GM12878 (cell line): ENCODE data around the gene MAP1LC3A. TPM values are rescaled to one million over a fixed set of nuclear protein-coding genes. Genes with fewer than 3 reads are reported as not detected.
A peak's percentile ranks its signal among the peaks of the same experiment; 100 is the strongest.

ENCODE experiments used
- ATAC-seq: fragments of 200-7000 bp; cut with Tn5 transposase; 3 replicates; pipeline ENCODE4 v1.9.1; 2020; ENCODE audit warnings: mild to moderate bottlenecking, moderate library complexity
- BruUV-seq: library from RNA; stranded (reverse); fragments of 400-500 nt; replicated peaks from 2 replicates; lab custom pipeline; 2021; lab: Mats Ljungman, UMichigan
- CTCF ChIA-PET: fragments of 300-600 bp; sonication (Branson Sonifier 250); formaldehyde crosslinking; extraction: SDS; loops from one replicate; lab custom pipeline; 2021; ENCODE audit warnings: inconsistent platforms; lab: Yijun Ruan, JAX
- POLR2A ChIA-PET: fragments of 350-600 bp; formaldehyde crosslinking; extraction: SDS; loops from one replicate; lab custom pipeline; 2021; ENCODE audit warnings: inconsistent platforms; lab: Charles Lee
- RAD21 ChIA-PET: fragments of 300-600 bp; sonication (Branson Sonifier 250); formaldehyde crosslinking; loops from one replicate; lab custom pipeline; 2023; ENCODE audit warnings: antibody characterized with exemption; ENCODE audit not compliant: unreplicated experiment; lab: Charles Lee
- SMC1A ChIA-PET: fragments of 300-600 bp; sonication (Branson Sonifier 250); formaldehyde crosslinking; loops from one replicate; lab custom pipeline; 2023; ENCODE audit not compliant: unreplicated experiment, uncharacterized antibody; lab: Charles Lee
- DNase-seq: peaks from one replicate; pipeline ENCODE4 v3.0.0-alpha.2; 2011; ENCODE audit warnings: low read depth, low spot score
- FAIRE-seq: peaks from 3 replicates; lab custom pipeline; 2011; peaks lifted over from hg19 to GRCh38; lab: Jason Lieb, UNC
- H2AFZ ChIP-seq: 2 replicates; pipeline ENCODE4 v1.6.0; 2011; ENCODE audit warnings: low read depth, low read length, control low read depth; ENCODE audit not compliant: control insufficient read depth
- H3K27ac ChIP-seq: 2 replicates; pipeline ENCODE4 v1.5.1; 2011; ENCODE audit warnings: control low read depth; ENCODE audit not compliant: control insufficient read depth, insufficient read depth
- H3K27me3 ChIP-seq, 2 experiments: replicated peaks in 1 of 2; 2 replicates each; pipeline versions ENCODE4 v1.6.0 to v1.6.1; 2011; ENCODE audit warnings: low read length in 1 of 2; ENCODE audit not compliant: control insufficient read depth in 2 of 2, insufficient read depth in 2 of 2
- H3K36me3 ChIP-seq, 2 experiments: 2 replicates each; pipeline ENCODE4 v1.5.1; 2011; ENCODE audit warnings: low read length in 1 of 2; ENCODE audit not compliant: control insufficient read depth in 2 of 2, insufficient read depth in 2 of 2
- H3K4me1 ChIP-seq: 2 replicates; pipeline ENCODE4 v1.6.1; 2011; ENCODE audit warnings: mild to moderate bottlenecking, low read length, moderate library complexity, mixed read lengths; ENCODE audit not compliant: control insufficient read depth, insufficient read depth
- H3K4me2 ChIP-seq: 2 replicates; pipeline ENCODE4 v1.6.0; 2011; ENCODE audit warnings: control low read depth; ENCODE audit not compliant: control insufficient read depth, insufficient read depth
- H3K4me3 ChIP-seq: fragments of 200-600 bp; sonication (generic); 2 replicates; pipeline ENCODE4 v1.5.1; 2016
- H3K79me2 ChIP-seq: 2 replicates; pipeline ENCODE4 v1.6.0; 2011; ENCODE audit warnings: low read length; ENCODE audit not compliant: control insufficient read depth, insufficient read depth
- H3K9ac ChIP-seq: 2 replicates; pipeline ENCODE4 v1.8.0; 2011; ENCODE audit warnings: low read length, control low read depth, mixed read lengths; ENCODE audit not compliant: control insufficient read depth, insufficient read depth
- H3K9me3 ChIP-seq: replicated peaks from 3 replicates; pipeline ENCODE4 v1.5.1; 2011; ENCODE audit warnings: mild to moderate bottlenecking, low read length; ENCODE audit not compliant: control insufficient read depth, insufficient read depth
- H4K20me1 ChIP-seq: 2 replicates; pipeline ENCODE4 v1.6.0; 2011; ENCODE audit not compliant: control insufficient read depth, insufficient read depth
- ASH2L ChIP-seq: fragments of 300-600, 200-600 bp; sonication (generic); IDR thresholded peaks from 2 replicates; pipeline ENCODE4 v1.6.1; 2017; ENCODE audit warnings: low read depth, mild to moderate bottlenecking, borderline replicate concordance
- CEBPB ChIP-seq, 2 experiments: fragments of 150-350 bp in 1 of 2; IDR thresholded peaks; 2 replicates each; pipeline ENCODE4 v1.6.1; 2012 to 2014; ENCODE audit warnings: low read depth in 2 of 2, low read length in 2 of 2, borderline replicate concordance in 1 of 2, inconsistent platforms in 1 of 2
- DPF2 ChIP-seq: fragments of 450-650 bp; IDR thresholded peaks from 2 replicates; pipeline ENCODE4 v1.6.1; 2017; ENCODE audit warnings: mild to moderate bottlenecking
- ESRRA ChIP-seq: IDR thresholded peaks from 2 replicates; pipeline ENCODE4 v1.6.1; 2012; ENCODE audit warnings: mild to moderate bottlenecking, low read length, improper control_type of control experiment
- FOS ChIP-seq: IDR thresholded peaks from 3 replicates; pipeline ENCODE4 v1.6.1; 2011; ENCODE audit warnings: borderline replicate concordance; ENCODE audit not compliant: insufficient read length; ENCODE audit errors: extremely low read depth
- SMAD5 ChIP-seq: IDR thresholded peaks from 2 replicates; pipeline ENCODE4 v1.6.1; 2016; ENCODE audit warnings: antibody characterized with exemption, low read depth
- WRNIP1 ChIP-seq: IDR thresholded peaks from 2 replicates; pipeline ENCODE4 v1.6.1; 2011; ENCODE audit warnings: low read depth, low read length, improper control_type of control experiment, borderline replicate concordance
- WGBS: methylation state at CpG from one replicate; pipeline ENCODE4 v1.1.6; 2016; ENCODE audit warnings: low lambda C conversion rate; ENCODE audit not compliant: insufficient replicate concordance, insufficient coverage; ENCODE audit errors: missing lambda C conversion rate; 5-methylcytosine and 5-hydroxymethylcytosine counted together
- in situ Hi-C: fragments of 300-500 bp; cut with MboI; formaldehyde crosslinking; loops from 9 replicates; pipeline ENCODE4 v1.14.3; 2018; ENCODE audit warnings: mixed read lengths
- intact Hi-C: fragments of 100-400 bp; cut with micrococcal nuclease; formaldehyde crosslinking; loops from one replicate; pipeline ENCODE4 v1.14.2; 2022; ENCODE audit not compliant: unreplicated experiment
- polyA plus RNA-seq, 11 experiments: library from polyadenylated mRNA; depleted of rRNA in 4 of 11; unstranded in 6 of 11; stranded (reverse) in 5 of 11; fragments of >200 nt; fragmentation: Nextera tagmentation in 4 of 11; fragmentation: Illumina TruSeq in 1 of 11; extraction: Ambion mirVana in 4 of 11; extraction: Trizol in 1 of 11; gene quantifications; 1 replicate in 1 of 11; 2 replicates in 10 of 11; pipeline versions ENCODE4 v1.2.1 to v1.2.3, GENCODE V29; 2011 to 2016; ENCODE audit warnings: inconsistent platforms in 2 of 11, missing spikeins in 2 of 11, low read depth in 1 of 11
- total RNA-seq, 4 experiments: library from RNA; depleted of rRNA in 3 of 4; stranded (reverse); fragments of >200 nt in 3 of 4; fragmentation: Illumina TruSeq in 1 of 4; extraction: Trizol in 1 of 4; gene quantifications; 2 replicates each; pipeline versions ENCODE4 v1.2.1 to v1.2.3, GENCODE V29; 2013 to 2021
- TF ChIP-seq, protein P1 (sequence below): fragments of 450-650 bp; IDR thresholded peaks from 2 replicates; pipeline ENCODE4 v1.6.1; 2014; ENCODE audit warnings: mild to moderate bottlenecking
- TF ChIP-seq, protein P2 (sequence below), 3 experiments: IDR thresholded peaks in 2 of 3; conservative IDR thresholded peaks in 1 of 3; 2 replicates each; pipeline ENCODE4 v1.5.1; 2011; ENCODE audit warnings: low read depth in 3 of 3, low read length in 3 of 3, mild to moderate bottlenecking in 3 of 3, control low read depth in 2 of 3, moderate library complexity in 2 of 3, inconsistent platforms in 1 of 3, mixed read lengths in 1 of 3; ENCODE audit not compliant: control insufficient read depth in 2 of 3, insufficient read depth in 1 of 3; ENCODE audit errors: extremely low read depth in 1 of 3
- TF ChIP-seq, protein P3 (sequence below): fragments of 450-650 bp; IDR thresholded peaks from 2 replicates; pipeline ENCODE4 v1.6.1; 2017; ENCODE audit warnings: low read depth, mild to moderate bottlenecking, moderate library complexity
- TF ChIP-seq, protein P4 (sequence below): fragments of 450-650 bp; IDR thresholded peaks from 2 replicates; pipeline ENCODE4 v1.6.1; 2017; ENCODE audit warnings: borderline replicate concordance

The MAP1LC3A gene
- total and polyA plus RNA-seq, 10 of the 15 experiments (the other 5 are each of a cell fraction or from before 2014, with no cell fraction given) = 0.27 to 1.2 (median 0.39) TPM; not detected in 4

GRCh38 chr20:34579191-34579978, 20.9 kb downstream of the MAP1LC3A start:
- Histone ChIP-seq H3K9ac (no peak overlapping the region), H2AFZ (no peak overlapping the region), H4K20me1 (no peaks in the 10 kb centered on the region), H3K36me3 (peaks cover 2 to 15% of the 10 kb centered on the region in 2 experiments; a peak in 3 of 4 replicates), H3K4me2 (no peak overlapping the region), H3K4me1 (peaks cover 13% of the 10 kb centered on the region), H3K27ac (peak overlapping the region; percentile 50), H3K27me3 (no peaks in the 10 kb centered on the region), H3K9me3 (no peaks in the 10 kb centered on the region; the same call in 2 of the 3 replicates), H3K4me3 (no peak overlapping the region), H3K79me2 (no peaks in the 10 kb centered on the region)
- TF ChIP-seq, protein P1, sequence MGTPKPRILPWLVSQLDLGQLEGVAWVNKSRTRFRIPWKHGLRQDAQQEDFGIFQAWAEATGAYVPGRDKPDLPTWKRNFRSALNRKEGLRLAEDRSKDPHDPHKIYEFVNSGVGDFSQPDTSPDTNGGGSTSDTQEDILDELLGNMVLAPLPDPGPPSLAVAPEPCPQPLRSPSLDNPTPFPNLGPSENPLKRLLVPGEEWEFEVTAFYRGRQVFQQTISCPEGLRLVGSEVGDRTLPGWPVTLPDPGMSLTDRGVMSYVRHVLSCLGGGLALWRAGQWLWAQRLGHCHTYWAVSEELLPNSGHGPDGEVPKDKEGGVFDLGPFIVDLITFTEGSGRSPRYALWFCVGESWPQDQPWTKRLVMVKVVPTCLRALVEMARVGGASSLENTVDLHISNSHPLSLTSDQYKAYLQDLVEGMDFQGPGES = no peak
- TF ChIP-seq FOS (no peak), ESRRA (no peak), SMAD5 (no peak), CEBPB (IDR thresholded peaks at IDR 0.05; ENCODE audit: borderline replicate concordance in 1 of 2, low read depth in 2 of 2, low read length in 2 of 2) (no peak), WRNIP1 (no peak), ASH2L (no peak), DPF2 (no peak)
- TF ChIP-seq, protein P2, sequence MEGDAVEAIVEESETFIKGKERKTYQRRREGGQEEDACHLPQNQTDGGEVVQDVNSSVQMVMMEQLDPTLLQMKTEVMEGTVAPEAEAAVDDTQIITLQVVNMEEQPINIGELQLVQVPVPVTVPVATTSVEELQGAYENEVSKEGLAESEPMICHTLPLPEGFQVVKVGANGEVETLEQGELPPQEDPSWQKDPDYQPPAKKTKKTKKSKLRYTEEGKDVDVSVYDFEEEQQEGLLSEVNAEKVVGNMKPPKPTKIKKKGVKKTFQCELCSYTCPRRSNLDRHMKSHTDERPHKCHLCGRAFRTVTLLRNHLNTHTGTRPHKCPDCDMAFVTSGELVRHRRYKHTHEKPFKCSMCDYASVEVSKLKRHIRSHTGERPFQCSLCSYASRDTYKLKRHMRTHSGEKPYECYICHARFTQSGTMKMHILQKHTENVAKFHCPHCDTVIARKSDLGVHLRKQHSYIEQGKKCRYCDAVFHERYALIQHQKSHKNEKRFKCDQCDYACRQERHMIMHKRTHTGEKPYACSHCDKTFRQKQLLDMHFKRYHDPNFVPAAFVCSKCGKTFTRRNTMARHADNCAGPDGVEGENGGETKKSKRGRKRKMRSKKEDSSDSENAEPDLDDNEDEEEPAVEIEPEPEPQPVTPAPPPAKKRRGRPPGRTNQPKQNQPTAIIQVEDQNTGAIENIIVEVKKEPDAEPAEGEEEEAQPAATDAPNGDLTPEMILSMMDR (IDR thresholded peaks at IDR 0.05 in 2 of 3, conservative IDR thresholded peaks at IDR 0.05 in 1 of 3; ENCODE audit: control insufficient read depth in 2 of 3, extremely low read depth in 1 of 3, insufficient read depth in 1 of 3, low read depth in 3 of 3, low read length in 3 of 3) = no peak
- TF ChIP-seq, protein P3, sequence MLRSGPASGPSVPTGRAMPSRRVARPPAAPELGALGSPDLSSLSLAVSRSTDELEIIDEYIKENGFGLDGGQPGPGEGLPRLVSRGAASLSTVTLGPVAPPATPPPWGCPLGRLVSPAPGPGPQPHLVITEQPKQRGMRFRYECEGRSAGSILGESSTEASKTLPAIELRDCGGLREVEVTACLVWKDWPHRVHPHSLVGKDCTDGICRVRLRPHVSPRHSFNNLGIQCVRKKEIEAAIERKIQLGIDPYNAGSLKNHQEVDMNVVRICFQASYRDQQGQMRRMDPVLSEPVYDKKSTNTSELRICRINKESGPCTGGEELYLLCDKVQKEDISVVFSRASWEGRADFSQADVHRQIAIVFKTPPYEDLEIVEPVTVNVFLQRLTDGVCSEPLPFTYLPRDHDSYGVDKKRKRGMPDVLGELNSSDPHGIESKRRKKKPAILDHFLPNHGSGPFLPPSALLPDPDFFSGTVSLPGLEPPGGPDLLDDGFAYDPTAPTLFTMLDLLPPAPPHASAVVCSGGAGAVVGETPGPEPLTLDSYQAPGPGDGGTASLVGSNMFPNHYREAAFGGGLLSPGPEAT = no peak
- TF ChIP-seq, protein P4, sequence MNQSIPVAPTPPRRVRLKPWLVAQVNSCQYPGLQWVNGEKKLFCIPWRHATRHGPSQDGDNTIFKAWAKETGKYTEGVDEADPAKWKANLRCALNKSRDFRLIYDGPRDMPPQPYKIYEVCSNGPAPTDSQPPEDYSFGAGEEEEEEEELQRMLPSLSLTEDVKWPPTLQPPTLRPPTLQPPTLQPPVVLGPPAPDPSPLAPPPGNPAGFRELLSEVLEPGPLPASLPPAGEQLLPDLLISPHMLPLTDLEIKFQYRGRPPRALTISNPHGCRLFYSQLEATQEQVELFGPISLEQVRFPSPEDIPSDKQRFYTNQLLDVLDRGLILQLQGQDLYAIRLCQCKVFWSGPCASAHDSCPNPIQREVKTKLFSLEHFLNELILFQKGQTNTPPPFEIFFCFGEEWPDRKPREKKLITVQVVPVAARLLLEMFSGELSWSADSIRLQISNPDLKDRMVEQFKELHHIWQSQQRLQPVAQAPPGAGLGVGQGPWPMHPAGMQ = no peak
- DNase-seq = no peak
- ATAC-seq = no peak
- RAD21 ChIA-PET = interaction anchor here (2.3 kb wide), 1 partner anchor 191 kb away, joined by 8 read pairs; no protein-coding TSS in a partner anchor
- no peak for FAIRE-seq
- CTCF ChIA-PET = interaction anchor here (1.4 to 1.8 kb wide), 2 partner anchors 41 to 191 kb away, joined by 6 to 9 read pairs; no protein-coding TSS in a partner anchor
- intact Hi-C loops (no loop called here), in situ Hi-C loops (no loop called here)
- POLR2A ChIA-PET = interaction anchor here (0.9 to 1.2 kb wide), 2 partner anchors 10 to 13 kb away, joined by 4 read pairs; no protein-coding TSS in a partner anchor
- SMC1A ChIA-PET = interaction anchor here (1.3 kb wide), 1 partner anchor 124 kb away, joined by 5 read pairs; the partner anchor contains the start of gene TP53INP2
- 76% methylated on average over 11 of the region's 11 CpGs for WGBS
- BruUV-seq = no TSS peak
